NCI-H510A (cell line): ENCODE measurements around the gene LZTS3.
A peak's percentile ranks its signal among the peaks of the same experiment; 100 is the strongest.
"Not testable (repeated sequence)": the region's sequence is repeated elsewhere in the genome, so short reads cannot be mapped to it uniquely, and the experiment has no call there.

Source experiments
- DNase-seq: peaks from one replicate; lab custom pipeline; 2025; lab: John Stamatoyannopoulos, UW

LZTS3 gene

DNA sequence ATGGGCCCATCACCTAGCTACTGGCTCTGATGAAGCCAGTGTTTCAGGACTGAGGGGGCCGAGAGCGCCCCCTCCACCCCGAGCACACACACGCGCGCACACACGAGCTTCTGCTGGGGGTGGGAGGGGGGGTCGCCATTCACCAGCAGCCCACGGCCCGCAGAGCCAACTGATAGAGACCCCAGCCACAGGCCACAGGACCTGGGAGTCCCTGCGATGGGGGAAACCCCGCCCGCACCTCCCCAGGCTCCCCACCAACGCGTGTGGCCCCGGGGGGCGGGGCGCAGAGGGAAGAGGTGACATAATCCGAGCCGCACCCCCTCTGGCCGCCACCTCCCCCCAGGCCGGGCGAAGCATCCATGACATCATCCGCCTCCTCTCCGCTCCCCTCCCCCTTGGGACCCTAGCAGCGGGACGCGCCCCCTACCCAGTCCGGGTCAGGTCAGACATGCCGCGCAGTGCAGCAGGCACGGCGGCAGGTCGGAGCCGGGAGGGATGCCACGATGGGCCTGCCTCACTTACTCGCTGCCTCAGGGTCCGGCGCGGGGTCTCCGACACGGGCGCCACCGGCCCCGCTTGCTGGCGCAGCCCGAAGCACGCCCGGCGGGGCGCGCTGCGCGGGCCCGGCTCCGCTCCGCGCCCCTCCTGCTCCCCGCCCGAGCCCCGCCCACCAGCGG is at the start of gene LZTS3:
LZTS3 (minus strand) TSS at position 617 of the 677 bp plus-strand sequence. CDS start 6,386 bp downstream, outside the sequence.
- peak; percentile 64 for DNase-seq

DNA sequence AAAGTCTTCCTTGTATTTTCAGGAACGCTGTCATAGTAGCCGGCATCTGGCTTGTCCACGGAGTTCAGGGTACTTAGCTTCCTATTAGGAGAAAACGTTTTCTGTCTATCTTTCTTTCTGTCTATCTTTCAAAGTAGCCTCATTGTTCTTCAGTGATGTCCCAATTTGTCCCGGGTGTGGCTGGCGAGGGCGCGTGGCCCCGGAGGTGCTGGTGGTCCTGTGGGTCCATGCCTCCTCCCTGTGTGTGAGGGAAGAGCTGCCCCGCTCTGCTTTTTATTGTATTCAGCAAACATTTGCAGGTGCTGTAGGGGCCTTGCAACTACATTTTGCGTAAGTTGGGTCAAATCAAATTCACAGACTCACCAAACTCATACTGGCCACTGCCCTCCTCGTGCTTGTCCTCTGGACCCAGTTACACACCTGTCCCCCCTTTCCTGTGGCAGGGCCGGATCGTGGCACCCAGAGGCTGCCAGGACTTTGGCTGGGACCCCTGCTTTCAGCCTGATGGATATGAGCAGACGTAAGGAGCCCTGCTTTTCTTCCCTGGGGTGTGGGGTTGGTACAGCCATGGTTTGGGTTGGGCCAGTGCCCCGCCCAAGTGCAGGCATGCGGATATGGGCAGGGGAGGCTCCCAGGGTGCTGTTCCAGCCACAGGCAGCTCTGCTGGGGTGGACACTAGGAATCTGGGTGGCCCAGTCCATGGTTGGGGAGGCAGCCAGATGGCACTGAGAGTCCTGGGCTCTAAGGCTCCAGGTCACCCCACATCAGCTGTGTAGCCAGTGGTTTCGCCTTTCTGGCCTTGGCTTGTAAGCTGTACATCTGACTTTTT is 48.3 kb upstream of the LZTS3 start:
- DNase-seq: no peak

DNA sequence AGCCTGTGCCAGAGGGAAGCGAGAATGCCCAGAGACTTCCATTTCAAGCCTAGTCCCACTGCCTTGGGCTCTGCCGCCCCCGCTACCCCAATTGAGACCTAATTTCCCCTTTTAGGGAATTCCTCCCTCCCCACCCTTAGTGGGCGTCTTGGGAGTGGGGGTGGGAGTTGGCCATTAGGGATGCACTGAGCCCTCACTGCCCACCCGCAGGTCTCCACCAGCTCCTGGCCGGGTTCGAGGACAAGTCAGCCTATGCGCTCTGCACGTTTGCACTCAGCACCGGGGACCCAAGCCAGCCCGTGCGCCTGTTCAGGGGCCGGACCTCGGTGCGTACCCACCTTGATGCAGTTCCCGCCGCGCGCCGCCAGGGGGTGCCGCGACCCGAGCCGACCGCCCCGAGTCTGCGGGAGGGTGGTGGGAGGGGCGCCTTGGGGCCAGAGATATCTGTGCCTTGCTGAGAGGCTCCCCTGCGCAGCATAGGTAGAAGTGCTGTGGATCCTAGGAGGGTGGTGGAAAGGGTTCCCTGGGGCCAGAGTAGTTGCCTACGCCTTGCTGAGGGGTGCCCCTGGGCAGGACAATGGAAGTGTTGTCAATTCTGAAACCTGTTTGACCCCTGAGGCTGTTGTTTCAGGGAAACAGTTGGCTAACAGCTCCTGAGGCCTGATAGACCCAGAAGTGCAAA is 45.1 kb upstream of the LZTS3 start:
- peak; percentile 63 for DNase-seq

DNA sequence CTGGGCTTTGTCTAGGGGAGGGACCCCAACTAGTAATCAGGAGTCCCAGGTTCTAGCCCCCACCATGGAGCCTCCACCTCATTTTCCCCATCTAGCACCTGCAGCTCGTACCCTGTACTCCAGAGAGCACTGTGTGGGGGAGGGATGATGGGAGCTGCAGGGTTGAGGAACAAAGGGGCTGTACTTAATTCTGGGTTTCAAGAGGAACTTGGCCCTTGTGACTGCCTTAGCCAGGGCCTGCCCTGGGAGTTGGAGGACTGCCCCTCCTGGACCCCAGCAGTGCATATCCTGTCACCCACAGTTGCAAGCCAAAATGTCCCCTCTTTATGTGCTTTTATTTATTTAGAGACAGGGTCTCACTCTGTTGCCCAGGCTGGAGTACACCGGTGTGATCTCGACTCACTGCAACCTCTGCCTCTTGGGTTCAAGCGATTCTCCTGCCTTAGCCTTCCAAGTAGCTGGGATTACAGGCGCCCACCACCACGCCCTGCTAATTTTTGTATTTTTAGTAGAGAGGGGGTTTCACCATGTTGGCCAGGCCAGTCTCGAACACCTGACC is 42.1 kb upstream of the LZTS3 start:
- not testable (repeated sequence) for DNase-seq

DNA sequence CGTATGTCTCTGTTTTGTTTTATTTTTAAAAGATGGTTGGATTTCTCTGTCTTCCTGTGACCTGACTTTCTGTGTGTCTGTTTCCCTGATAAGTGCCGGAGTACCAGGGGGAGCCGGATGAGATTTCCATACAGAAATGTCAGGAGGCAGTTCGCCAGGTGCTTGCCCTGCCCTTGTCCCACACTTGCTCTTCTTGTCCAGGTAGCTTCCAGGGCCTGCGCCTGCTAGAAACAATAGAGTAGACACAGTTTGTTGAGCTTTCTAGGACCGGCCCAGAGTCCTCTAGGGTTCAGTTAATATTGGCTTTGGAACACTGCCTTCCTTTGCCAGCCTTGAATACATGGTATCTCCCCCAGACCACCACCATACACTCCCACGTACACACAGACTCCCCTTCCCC is 39.9 kb upstream of the LZTS3 start:
- no peak for DNase-seq

DNA sequence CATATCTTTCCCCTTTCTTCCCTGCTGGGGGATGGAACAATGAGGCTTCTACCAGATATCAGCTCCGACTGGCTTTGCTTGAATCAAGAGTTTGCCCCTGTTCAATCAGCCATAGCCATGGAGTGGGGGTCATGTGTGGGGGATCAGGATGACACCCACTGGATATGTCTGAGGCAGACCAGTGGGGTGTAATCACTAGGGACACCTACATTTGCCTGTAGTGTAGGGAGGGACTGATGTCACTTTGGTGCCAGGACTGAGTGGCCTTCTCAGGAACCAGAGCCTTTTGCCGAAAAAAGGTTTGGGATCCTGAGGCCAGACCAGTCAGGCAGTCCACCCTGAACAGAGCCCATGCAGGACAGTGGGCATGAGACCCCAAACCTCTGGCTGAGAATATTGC is 37.0 kb upstream of the LZTS3 start:
- DNase-seq: no peak

DNA sequence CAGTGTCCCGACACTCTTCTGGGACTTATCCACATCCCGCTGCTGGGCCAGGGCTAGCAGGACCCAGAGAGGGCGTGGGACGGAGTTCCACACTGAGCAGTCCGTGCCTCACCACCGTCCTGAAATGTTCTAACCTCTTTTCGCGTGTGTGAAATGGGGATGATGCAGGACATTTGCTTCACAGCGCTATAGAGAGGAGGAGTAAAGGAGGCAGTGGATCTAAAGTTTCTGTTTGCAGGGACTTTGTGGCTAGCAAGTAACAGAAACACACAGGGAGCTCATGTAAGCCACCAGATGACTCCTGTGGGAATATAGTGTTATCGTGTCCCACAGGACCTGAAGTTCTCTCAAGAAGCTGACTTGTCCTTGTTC is 36.6 kb upstream of the LZTS3 start:
- no peak for DNase-seq

DNA sequence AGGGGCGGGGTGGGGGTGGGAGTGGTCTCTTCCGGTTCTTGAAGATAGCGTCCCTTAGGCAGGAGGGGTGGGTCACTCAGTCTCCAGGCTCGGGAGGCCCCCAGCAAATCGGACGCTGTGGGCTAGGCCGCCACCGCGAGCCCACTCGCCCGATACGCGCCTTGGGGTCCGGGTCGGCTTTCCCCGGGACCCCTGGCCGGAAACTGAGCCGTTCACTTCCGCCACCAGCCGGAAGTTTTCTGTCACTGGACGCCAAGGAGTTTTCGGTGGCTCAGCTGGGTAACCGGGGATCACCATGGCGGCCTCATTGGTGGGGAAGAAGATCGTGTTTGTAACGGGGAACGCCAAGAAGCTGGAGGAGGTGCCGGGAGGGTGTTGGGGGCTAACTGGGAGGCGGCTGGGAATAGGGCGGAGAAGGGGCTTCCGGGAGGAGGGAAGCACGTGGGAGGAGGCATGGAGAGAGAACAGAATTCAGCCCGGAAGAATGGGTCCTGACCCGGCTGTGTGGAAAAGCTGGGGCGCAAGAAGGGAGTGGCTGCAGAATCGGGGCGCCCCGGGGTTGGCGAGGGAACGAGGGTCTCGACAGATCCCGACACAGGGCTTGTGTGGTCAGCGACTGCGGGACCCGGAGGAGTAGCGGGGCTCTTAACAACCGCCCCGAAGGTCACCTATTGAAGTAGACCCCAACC is 36.1 kb upstream of the LZTS3 start, which contains the start of gene ITPA:
ITPA (plus strand) TSS at position 242 of the 689 bp plus-strand sequence; CDS start at position 296, 54 bp downstream.
- DNase-seq: no peak

DNA sequence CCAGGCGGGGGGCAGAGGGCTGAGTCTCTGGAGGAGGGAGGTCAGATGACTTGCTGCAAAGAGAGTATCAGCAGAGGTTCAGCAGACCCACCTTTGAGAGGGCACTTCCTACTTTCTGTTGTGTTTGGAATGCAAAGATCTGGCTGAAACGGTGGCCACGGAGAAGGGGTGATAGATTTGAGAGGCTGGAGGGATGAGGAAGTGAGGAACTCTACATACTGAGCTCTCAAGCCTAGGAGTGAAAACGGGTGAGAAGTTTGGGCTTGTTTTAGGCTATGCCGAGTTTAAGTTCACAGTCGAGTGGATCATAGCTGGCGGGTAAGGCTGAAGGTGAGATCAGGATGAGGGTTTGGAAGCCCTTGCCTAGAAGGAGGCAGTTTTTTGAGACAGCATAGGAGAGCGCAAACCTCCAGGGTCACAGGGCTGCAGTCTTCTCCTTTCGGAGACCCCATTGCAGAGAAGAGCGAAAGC is 35.5 kb upstream of the LZTS3 start:
- DNase-seq: no peak

DNA sequence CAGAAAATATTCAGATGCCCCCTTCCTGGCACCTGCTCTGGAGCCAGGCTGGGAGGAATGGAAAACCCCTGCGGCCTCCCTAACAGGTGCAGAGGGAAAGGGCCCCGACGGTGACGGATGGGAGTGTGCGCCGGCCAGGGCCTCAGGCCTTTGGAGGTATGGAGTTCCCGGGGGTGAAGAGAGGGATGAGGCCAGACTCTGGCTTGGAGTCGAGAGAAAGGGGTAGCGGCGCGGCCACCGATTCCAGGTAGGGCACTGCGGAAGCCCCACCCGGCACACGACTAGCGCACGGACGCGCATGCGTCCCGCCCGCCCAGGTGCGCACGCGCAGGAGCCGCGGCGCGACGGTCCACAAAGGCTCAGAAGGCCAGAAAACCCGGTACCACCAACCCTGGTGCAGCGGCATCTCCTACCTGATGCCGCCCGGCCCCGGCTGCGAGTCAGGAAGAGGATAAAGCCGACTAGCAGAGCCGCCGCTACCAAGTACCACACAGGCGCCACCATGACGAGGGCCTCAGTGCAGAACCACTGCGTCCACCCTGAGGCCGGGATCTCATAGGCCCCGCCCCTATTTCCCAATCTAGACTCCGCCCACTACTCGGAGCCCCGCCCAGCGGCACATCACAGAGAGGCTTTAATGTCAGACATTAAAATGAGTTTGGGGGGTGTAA is 30.9 kb upstream of the LZTS3 start, which contains the start of gene DDRGK1:
DDRGK1 (minus strand) TSS at position 559 of the 671 bp plus-strand sequence; CDS start at position 504, 55 bp downstream.
- peak; percentile 88 for DNase-seq

DNA sequence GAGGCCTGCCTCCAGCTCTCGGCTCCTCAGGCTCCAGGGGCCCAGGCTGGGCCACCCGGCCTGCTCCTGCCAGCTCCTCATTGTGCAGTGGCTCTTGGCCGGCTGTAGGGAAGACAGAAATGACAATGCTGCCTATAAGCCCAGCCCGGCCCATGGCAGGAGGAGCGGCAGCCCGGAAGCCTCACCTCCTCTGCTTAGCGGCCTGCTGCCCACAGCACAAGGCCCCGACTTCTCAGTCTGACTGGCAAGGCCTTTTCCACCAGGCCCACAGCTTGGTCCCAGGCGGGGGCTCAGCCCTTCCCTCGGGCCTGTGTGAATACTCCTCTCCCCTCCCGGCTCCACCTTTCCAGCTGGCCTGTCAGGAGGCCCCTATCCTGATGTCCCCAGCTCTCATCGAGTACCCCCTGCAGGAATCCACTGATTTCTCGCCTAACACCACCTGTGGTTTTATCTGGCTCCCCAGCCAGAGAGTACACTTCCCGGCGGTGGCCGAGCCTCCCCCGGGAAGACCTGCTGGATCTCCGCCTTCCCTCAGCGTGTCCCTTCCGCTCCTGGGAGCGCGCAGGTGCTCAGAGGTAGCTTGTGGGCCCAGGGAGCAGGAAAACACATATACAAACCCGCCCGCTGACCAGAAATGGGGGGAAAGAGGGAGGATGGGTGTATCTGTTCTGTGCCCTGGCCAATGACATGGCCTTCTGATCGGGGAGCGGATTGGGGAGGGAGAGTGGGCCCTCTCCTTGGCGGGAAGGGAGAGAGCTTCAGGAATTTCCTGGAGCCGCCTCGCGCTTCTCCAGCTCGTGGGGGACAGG is 30.2 kb upstream of the LZTS3 start:
- peak; percentile 58 for DNase-seq

DNA sequence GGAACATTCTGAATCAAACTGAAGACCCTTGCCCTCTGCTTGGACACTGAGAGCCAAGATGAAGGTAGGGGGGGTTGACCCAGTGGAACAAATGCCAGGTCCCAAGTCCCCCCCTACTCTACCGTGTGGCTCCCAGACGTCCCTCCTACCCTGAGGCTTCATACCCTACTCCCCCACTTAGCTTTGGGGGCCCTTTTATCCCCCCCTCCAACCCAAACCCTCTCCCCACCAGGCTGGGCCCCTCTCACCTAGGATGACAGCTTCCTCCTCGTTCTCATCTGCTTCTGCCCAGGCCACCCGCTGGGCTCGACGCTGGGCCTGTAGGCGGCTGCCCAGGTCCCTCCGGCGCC is 29.6 kb upstream of the LZTS3 start:
- no peak for DNase-seq

DNA sequence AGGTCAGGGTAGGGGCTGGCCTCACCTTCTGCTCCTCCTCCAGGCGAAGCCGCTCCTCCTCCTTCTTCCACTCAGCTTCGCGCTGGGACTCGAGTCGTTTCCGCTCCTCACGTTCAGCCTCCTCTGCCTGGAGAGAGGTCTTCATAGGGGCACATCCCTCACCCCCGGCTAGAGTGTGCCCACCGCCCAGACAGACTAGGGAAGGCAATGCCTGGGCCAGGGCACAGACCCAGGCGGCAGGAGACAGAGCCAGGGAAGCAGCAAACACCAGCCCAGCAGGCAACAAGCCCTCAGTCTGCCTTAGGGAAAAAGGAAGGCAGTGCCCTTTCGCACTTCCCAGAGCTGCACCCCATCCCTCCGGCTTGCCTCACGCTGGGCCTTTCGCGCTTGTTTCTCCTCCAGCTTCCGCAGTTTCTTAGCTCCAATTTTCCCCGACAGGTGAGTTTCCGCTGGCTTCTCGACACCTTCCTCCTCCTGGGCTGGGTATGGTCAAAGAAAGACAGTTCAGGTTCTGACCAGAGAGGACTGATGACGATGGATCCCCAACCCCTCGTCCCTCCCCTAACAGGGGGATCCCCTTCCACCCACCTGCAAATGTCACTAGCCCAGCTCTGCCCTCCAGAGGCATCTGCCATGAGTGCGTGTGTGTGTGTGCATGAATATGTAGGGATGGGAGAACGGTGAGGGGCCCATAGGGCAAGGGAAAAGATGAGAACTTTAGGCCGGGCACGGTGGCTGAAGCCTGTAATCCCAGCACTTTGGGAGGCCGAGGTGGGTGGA is 26.8 kb upstream of the LZTS3 start:
- no peak for DNase-seq

DNA sequence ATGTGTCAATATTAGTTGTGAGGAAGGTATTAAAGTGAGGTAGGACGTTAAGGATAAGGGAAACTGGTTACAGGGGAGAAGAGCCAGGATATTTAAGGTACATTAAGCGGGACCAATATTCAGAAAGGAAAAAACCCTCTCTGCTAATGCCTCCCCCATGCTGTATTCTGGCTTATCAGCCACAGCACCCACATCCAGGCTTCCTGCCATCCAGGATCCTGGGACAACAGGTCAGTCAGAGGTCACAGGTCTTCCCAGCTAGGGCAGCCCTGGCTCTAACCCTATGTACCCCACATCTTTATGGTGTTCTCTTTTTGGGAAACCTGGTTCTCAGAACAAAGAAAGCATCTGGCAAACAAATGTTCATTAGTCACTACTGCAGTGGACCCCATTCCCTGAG is 25.9 kb upstream of the LZTS3 start:
- no peak for DNase-seq

DNA sequence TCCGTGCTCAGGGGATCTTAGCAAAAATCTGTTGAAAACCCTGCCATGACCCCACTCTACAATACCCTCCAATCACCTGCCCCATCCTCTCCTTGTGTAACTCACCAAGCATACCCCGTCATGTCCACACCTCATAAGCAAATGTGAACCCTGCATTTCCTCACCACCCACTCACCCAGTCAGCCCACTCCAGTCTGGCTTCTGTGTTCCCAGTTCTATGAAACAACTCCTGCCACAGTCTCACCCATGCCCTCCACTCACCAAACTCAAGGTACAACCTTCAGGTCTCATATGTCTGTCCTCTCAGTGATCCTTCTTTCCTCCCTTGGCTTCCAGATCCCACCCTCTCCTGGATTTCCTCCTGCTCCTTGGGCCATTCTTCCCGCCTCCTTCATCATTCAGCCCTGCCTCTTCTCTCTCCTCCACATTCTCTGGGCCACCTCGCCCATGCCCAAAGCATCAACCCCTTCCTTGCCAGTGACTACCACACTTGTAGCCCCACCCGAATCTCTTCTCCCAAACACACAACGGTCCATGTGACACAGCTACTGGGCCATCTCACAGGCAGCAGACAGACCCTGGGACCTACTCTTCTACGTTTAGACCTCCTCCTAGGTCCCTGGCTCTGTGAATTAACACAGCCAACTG is 22.4 kb upstream of the LZTS3 start:
- no peak for DNase-seq

DNA sequence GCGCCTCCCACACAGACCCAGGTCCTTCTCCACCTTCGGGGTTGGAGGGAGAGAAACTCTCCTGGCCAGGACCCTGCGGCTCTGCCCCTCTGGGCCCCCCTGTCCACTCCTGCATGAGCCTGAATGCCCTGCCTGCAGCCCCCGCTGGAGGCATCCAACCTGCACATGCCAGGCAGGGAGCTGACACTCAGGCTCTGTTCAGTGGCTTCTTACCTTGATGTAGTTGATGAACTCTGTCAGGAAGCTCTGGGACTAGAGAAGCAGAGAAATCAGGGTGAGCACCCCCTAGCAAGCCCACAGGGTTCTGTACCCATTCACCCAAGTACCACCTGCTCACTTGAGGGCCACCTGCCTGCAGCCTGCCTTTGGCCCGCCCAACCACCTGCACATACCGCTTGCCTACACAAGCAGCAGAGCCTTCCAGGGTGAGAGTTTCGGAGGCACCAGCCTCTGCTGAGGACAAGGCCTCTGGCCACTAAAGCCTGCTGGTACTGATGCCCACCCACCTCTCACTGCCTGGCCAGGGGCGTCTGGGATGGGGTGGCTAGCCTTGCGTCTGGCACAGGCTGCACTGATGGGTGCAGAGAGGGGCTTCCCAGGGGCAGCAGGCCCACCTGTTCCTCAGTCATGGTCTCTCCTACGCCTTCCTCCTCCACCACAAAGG is 21.4 kb upstream of the LZTS3 start:
- DNase-seq: peak; percentile 88

DNA sequence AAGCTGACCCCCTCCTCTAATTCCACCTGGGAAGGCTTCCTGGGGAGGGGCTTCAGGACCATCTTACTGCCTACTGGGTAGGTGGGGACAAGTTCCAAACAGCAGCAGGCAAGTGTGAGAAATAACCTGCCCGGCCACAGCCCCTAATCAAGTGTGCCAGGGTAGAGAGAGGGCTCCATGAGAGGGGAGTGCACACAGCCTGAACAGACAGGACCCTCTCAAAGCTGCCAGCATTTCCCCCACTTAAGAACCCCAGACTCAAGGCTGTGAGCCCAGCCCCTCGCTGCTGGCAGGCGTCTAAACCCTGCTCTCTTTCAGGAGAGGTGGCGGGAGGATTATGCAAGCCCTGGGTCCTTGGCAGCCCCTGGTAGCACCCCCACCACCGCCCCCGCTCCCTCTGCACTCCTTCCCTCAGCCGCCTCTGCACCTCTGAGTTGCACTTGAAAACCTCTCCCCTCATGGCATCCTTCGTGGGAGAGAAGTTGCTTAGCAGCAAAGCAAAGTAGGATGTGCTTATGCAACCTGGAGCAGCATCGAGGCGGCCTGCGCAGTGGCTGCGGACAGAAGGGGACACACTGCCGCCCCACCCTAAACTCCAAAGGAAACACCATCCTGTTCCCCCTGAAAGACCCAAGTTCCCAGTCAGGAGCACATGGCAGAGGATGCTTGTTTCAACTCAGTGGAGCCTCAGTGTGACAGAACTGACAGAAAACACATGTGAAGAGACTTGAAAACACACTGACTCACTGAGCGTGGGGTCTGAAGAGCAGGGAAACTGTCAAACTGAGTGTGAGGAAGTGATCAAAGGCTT is 20.7 kb upstream of the LZTS3 start:
- no peak for DNase-seq
